ENCODE data around the gene PTPRJ.
A peak's percentile ranks its signal among the peaks of the same experiment; 100 is the strongest.

Gene PTPRJ

GRCh38 chr11:48052183-48053044 lies 72.1 kb downstream of the PTPRJ start:
- peak overlapping the region; percentile 0 for H3K27ac ChIP-seq (ENCODE audit: low read length)
- peaks cover 32% of the 10 kb centered on the region for H3K4me1 ChIP-seq (ENCODE audit: insufficient read depth, low read length)
- H3K4me3 ChIP-seq (ENCODE audit: low read length) = peak overlapping the region; percentile 3
- H3K9ac ChIP-seq (ENCODE audit: low read depth, low read length) = no peak overlapping the region
- H3K9me3 ChIP-seq (ENCODE audit: insufficient read depth, low read depth, low read length) = no peaks in the 10 kb centered on the region
- no peaks in the 10 kb centered on the region for H3K27me3 ChIP-seq (ENCODE audit: insufficient read depth, low read length)
- H3K36me3 ChIP-seq (ENCODE audit: insufficient read depth, low read depth, low read length) = no peaks in the 10 kb centered on the region

- Histone ChIP-seq H3K9ac (ENCODE audit: low read depth, low read length) (no peak overlapping the region), H3K4me3 (ENCODE audit: low read length) (no peak overlapping the region), H3K4me1 (ENCODE audit: insufficient read depth, low read length) (peaks cover 30% of the 10 kb centered on the region), H3K27ac (ENCODE audit: low read length) (no peak overlapping the region), H3K36me3 (ENCODE audit: insufficient read depth, low read depth, low read length) (no peaks in the 10 kb centered on the region), H3K9me3 (ENCODE audit: insufficient read depth, low read depth, low read length) (no peaks in the 10 kb centered on the region), H3K27me3 (ENCODE audit: insufficient read depth, low read length) (no peaks in the 10 kb centered on the region)
These were observed 74.6 kb downstream of the PTPRJ start for GRCh38 chr11:48054994-48055291.

GRCh38 chr11:48055292-48056132 lies 75.2 kb downstream of the PTPRJ start:
- peaks cover 29% of the 10 kb centered on the region for H3K4me1 ChIP-seq (ENCODE audit: insufficient read depth, low read length)

GRCh38 chr11:48056325-48057183 lies 76.2 kb downstream of the PTPRJ start:
- no peak overlapping the region; the same call in 1 of the 2 replicates for H3K9ac ChIP-seq (ENCODE audit: low read depth, low read length)
- H3K4me3 ChIP-seq (ENCODE audit: low read length) = no peak overlapping the region
- no peak overlapping the region for H3K27ac ChIP-seq (ENCODE audit: low read length)
- no peaks in the 10 kb centered on the region for H3K9me3 ChIP-seq (ENCODE audit: insufficient read depth, low read depth, low read length)
- no peaks in the 10 kb centered on the region for H3K27me3 ChIP-seq (ENCODE audit: insufficient read depth, low read length)
- no peaks in the 10 kb centered on the region for H3K36me3 ChIP-seq (ENCODE audit: insufficient read depth, low read depth, low read length)
- peaks cover 29% of the 10 kb centered on the region for H3K4me1 ChIP-seq (ENCODE audit: insufficient read depth, low read length)

More at GRCh38 chr11:48055292-48056132, 75.2 kb downstream of the PTPRJ start:
- Histone ChIP-seq H3K4me3 (ENCODE audit: low read length) (no peak overlapping the region), H3K36me3 (ENCODE audit: insufficient read depth, low read depth, low read length) (no peaks in the 10 kb centered on the region), H3K9ac (ENCODE audit: low read depth, low read length) (peak overlapping the region; percentile 11; the same call in 1 of the 2 replicates), H3K9me3 (ENCODE audit: insufficient read depth, low read depth, low read length) (no peaks in the 10 kb centered on the region), H3K27ac (ENCODE audit: low read length) (no peak overlapping the region), H3K27me3 (ENCODE audit: insufficient read depth, low read length) (no peaks in the 10 kb centered on the region)

GRCh38 chr11:48058064-48058463 lies 77.7 kb downstream of the PTPRJ start:
- Histone ChIP-seq H3K9ac (ENCODE audit: low read depth, low read length) (no peak overlapping the region), H3K4me3 (ENCODE audit: low read length) (no peak overlapping the region), H3K36me3 (ENCODE audit: insufficient read depth, low read depth, low read length) (no peaks in the 10 kb centered on the region), H3K4me1 (ENCODE audit: insufficient read depth, low read length) (peaks cover 16% of the 10 kb centered on the region), H3K27me3 (ENCODE audit: insufficient read depth, low read length) (no peaks in the 10 kb centered on the region), H3K27ac (ENCODE audit: low read length) (no peak overlapping the region), H3K9me3 (ENCODE audit: insufficient read depth, low read depth, low read length) (no peaks in the 10 kb centered on the region)

GRCh38 chr11:48058788-48059187 lies 78.4 kb downstream of the PTPRJ start:
- Histone ChIP-seq H3K4me3 (ENCODE audit: low read length) (no peak overlapping the region), H3K9me3 (ENCODE audit: insufficient read depth, low read depth, low read length) (no peaks in the 10 kb centered on the region), H3K36me3 (ENCODE audit: insufficient read depth, low read depth, low read length) (no peaks in the 10 kb centered on the region), H3K4me1 (ENCODE audit: insufficient read depth, low read length) (peaks cover 16% of the 10 kb centered on the region), H3K9ac (ENCODE audit: low read depth, low read length) (no peak overlapping the region), H3K27me3 (ENCODE audit: insufficient read depth, low read length) (no peaks in the 10 kb centered on the region), H3K27ac (ENCODE audit: low read length) (no peak overlapping the region)

- H3K36me3 ChIP-seq (ENCODE audit: insufficient read depth, low read depth, low read length) = no peaks in the 10 kb centered on the region
- no peaks in the 10 kb centered on the region for H3K27me3 ChIP-seq (ENCODE audit: insufficient read depth, low read length)
- no peak overlapping the region for H3K9ac ChIP-seq (ENCODE audit: low read depth, low read length)
- no peaks in the 10 kb centered on the region for H3K4me1 ChIP-seq (ENCODE audit: insufficient read depth, low read length)
- no peaks in the 10 kb centered on the region for H3K9me3 ChIP-seq (ENCODE audit: insufficient read depth, low read depth, low read length)
- no peak overlapping the region for H3K27ac ChIP-seq (ENCODE audit: low read length)
- no peak overlapping the region for H3K4me3 ChIP-seq (ENCODE audit: low read length)
These were observed 82.3 kb downstream of the PTPRJ start for GRCh38 chr11:48062649-48063048.

- H3K4me1 ChIP-seq (ENCODE audit: insufficient read depth, low read length) = no peaks in the 10 kb centered on the region
- H3K9me3 ChIP-seq (ENCODE audit: insufficient read depth, low read depth, low read length) = no peaks in the 10 kb centered on the region
- H3K27ac ChIP-seq (ENCODE audit: low read length) = no peak overlapping the region
- no peak overlapping the region for H3K4me3 ChIP-seq (ENCODE audit: low read length)
- H3K27me3 ChIP-seq (ENCODE audit: insufficient read depth, low read length) = no peaks in the 10 kb centered on the region
- H3K9ac ChIP-seq (ENCODE audit: low read depth, low read length) = no peak overlapping the region
- no peaks in the 10 kb centered on the region for H3K36me3 ChIP-seq (ENCODE audit: insufficient read depth, low read depth, low read length)
These were observed 83.1 kb downstream of the PTPRJ start for GRCh38 chr11:48063424-48063978.

- Histone ChIP-seq H3K4me1 (ENCODE audit: insufficient read depth, low read length) (no peaks in the 10 kb centered on the region), H3K27me3 (ENCODE audit: insufficient read depth, low read length) (no peaks in the 10 kb centered on the region), H3K9me3 (ENCODE audit: insufficient read depth, low read depth, low read length) (no peaks in the 10 kb centered on the region), H3K36me3 (ENCODE audit: insufficient read depth, low read depth, low read length) (no peaks in the 10 kb centered on the region), H3K4me3 (ENCODE audit: low read length) (no peak overlapping the region), H3K9ac (ENCODE audit: low read depth, low read length) (no peak overlapping the region), H3K27ac (ENCODE audit: low read length) (no peak overlapping the region)
These were observed 83.9 kb downstream of the PTPRJ start for GRCh38 chr11:48064306-48064705.

GRCh38 chr11:48066881-48067800 lies 86.8 kb downstream of the PTPRJ start:
- Histone ChIP-seq H3K9ac (ENCODE audit: low read depth, low read length) (no peak overlapping the region), H3K27me3 (ENCODE audit: insufficient read depth, low read length) (no peaks in the 10 kb centered on the region)

More at GRCh38 chr11:48066881-48067800, 86.8 kb downstream of the PTPRJ start:
- Histone ChIP-seq H3K9me3 (ENCODE audit: insufficient read depth, low read depth, low read length) (no peaks in the 10 kb centered on the region), H3K36me3 (ENCODE audit: insufficient read depth, low read depth, low read length) (no peaks in the 10 kb centered on the region), H3K4me1 (ENCODE audit: insufficient read depth, low read length) (no peaks in the 10 kb centered on the region), H3K27ac (ENCODE audit: low read length) (no peak overlapping the region), H3K4me3 (ENCODE audit: low read length) (no peak overlapping the region)
